NCI-H748 (cell line): ENCODE measurements around the gene CD180.

Experiments
- DNase-seq: peaks from one replicate; lab custom pipeline; 2025; ENCODE audit not compliant: unreplicated experiment; lab: John Stamatoyannopoulos, UW

CD180 gene

DNA sequence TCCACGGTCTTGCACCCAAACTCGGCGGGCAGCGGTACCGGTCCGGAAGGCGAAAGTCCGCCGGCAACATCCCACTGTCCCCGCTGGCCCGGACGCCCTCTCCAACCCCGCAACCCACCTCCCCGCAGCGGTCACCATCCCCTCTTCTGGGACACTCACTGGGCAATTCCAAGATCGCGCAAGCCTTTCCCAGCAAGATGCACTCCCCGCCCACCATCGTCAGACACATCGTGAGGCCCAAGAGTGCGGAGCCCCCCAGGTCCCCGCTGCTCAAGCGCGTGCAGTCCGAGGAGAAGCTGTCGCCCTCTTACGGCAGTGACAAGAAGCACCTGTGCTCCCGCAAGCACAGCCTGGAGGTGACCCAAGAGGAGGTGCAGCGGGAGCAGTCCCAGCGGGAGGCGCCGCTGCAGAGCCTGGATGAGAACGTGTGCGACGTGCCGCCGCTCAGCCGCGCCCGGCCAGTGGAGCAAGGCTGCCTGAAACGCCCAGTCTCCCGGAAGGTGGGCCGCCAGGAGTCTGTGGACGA is 33.3 kb downstream of the CD180 start:
- DNase-seq = no peak

DNA sequence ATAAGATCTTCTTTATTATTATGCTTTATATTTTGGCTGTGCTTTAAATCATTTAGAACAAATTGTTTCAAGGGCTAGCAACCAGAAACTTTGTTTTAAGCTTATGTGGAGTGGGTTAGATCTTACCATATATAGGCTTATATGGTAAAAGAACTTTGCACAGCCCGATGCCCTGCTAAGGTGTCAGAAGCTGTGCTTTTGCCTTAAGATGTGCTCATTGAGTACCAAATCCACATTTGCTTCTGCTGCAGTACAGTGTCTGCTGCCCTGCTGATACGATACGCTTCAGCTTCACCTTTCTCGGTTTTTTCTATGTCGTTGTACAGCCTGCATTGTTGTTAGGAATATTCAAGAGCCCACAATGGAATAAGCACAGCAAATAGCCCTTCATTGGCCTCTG is 34.8 kb downstream of the CD180 start:
- DNase-seq = no peak

DNA sequence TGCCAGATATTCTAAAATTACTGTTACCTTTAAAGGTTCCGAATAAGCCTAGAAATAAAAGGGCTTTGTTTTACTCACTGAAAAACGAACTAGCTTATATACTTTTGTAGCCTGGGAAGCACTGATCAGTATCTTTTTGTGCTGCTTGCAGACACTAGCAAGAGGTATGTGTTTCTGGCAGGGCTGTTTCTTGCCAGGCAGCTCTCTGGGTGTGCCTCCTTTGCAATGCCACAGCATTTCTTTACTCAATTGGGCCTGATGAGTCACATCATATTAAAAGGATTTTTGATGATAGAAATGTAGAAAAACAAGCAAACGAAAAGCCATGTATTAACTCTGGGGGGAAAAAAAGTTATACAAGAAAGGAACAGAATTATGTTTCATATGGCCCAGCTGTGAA is 35.6 kb downstream of the CD180 start:
- DNase-seq = no peak

DNA sequence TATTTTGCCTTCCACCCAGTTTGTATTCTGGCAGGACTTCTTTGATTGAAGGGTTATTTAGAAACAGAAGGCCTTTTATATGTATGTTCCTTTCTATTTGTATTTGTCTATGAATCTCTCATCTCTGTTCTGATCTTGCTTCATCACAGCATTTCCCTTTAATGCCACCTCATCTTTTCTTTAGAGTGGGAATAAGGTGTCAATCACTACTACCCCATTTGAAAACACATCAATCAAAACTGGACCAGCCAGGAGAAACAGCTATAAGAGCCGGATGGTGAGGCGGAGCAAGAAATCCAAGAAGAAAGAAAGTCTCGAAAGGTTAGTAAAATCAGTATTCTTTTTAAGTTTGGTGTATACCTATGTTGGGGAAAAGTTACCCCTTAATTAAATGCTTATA is 36.3 kb downstream of the CD180 start:
- DNase-seq = no peak

DNA sequence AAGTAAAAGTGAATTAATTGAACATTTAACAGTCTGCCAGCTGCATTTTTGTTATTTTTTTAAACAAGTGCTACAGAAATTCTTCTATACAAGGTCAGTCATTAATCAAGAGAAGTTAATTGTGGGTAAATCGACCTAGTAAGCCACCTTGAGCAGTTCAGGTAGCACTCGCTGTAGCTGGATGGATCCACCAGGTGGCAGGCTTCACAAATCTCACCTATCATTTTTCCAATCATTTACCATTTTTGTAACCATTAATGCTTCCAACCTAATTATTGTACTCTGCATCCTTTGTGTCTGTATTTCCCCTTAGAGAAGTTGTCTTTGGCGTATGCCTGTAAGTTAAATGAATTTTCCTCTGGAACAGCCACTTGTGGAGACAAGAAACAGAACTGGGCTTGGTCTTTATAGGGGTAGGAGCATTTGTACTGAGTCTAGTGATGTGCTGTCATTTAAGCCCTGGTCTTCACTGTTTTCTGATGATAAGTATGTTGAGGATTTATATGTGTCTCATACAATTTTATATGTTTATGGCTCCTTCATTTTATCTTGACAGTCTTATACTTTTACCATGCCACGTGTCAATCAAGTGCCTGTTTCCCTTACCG is 39.5 kb downstream of the CD180 start:
- peak; percentile 49 for DNase-seq

DNA sequence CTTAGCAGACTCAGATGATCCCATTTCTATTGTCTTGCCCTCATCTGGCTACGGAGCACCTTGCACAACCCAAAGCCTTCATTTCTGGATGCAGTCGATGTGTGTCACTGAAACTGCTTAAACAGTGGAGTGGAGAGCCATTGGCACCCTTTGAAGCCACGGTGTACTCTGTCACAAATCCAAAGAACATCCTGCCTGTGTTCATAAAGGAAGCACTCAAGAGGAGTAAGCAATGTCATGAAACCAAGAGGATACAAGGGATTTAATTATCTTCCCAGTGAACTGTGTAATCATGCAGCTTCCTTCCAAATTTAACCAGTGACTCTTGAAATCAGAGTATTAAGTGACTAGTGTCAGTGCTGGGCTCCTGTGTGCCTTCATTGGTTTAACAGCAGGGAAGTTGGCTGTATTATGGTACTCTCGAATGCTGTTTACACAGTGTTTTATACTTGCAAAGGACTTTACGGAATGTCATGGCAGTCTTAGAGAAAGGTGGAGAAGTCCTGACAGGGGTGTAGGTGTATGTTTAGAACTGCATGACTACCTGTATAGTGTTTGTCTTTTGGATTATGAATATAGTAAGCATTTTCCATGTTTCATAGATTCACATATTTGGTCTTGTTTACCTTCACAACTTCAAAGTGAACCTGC is 41.9 kb downstream of the CD180 start:
- DNase-seq = no peak

DNA sequence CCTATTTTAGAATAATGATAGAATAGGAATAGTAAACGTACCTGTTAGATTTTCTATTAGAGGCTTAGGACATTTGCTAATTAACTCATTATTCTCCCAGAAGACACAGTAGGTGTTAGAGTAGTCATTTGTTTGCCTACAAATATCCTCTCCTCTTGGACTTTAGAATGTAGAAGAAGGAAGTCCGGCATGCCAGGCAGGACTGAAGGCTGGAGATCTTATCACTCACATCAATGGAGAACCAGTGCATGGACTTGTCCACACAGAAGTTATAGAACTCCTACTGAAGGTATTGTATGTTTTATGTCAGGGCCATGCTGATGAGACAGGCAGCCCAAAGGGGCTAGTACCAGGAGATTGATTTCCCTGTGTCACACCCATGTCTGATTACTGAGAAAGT is 43.3 kb downstream of the CD180 start:
- no peak for DNase-seq

DNA sequence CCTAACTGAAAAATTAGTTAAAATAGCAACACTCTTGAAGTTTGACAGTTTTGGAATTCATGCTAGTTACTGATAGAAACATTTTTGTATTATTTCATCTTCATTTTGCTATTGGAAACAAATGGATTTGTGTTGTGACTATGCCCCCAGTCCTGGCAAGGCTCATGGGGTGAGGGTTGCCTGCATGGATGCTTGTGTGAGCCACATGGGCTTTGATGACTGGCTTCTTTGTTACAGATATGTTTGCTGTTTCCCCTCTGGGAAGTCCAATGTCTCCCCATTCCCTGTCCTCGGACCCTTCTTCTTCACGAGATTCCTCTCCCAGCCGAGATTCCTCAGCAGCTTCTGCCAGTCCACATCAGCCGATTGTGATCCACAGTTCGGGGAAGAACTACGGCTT is 44.2 kb downstream of the CD180 start:
- DNase-seq = no peak

DNA sequence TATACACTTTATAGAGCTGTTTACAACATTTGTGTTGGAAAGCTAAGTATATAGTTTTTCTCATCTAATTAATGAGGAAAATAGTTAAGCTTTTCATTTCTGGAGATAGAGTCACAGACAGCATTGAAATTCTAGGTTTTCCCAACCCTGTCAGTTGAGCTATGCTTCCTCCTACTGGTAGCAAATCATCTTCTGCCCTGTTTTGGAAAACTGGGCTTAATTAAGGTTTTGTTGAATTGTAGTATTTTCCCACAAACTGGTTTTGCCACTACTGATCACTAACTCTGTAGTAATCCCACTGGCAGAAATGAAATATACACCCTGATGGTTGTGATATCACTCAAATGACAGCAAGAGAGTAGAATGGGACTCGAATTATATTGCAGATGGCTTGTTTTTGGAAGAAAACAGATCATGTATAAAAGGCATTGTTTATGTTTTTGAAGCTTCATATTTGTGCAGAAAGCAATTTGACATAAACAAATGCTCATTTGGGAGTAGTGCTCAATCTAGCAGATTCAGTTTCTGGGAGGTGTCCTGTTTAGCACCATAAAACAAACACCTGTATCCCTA is 46.6 kb downstream of the CD180 start:
- DNase-seq = peak; percentile 25

DNA sequence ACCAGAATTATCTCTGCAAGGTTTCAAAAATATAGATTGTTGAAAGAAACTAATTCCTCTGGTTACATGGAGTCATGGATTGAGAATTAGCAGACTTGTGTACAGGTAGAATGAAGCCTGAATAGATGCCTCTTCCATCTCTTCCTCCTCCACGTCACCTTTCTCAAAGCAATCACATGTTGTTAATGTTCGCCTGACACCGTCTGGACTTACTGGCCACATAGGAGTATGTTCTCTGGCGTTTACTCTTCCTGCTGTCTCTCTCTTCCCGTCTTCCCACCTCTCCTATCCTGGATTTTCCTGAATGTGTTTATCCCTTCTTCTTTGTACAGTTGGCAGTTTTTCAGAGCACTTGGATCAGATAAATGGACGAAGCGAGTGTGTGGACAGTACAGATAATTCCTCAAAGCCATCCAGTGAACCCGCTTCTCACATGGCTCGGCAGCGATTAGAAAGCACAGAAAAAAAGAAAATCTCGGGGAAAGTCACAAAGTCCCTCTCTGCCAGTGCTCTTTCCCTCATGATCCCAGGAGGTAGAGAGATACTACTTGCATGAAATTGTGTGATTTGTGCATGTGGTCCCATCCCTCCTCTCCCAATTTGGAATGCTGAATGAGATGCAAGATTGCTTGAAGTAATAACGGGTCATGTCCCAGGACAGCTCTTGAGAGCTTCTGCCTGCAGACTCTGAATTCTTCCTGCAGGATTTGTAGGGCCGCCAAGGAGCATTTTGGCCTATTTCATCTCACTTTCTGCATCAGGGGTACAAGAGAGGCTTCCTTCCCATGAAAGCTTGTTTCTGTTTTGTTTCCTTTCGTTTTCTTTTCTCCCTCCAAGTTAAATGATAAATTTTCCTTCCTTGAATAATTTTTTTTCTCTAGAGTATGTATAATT is 47.3 kb downstream of the CD180 start:
- DNase-seq = no peak

DNA sequence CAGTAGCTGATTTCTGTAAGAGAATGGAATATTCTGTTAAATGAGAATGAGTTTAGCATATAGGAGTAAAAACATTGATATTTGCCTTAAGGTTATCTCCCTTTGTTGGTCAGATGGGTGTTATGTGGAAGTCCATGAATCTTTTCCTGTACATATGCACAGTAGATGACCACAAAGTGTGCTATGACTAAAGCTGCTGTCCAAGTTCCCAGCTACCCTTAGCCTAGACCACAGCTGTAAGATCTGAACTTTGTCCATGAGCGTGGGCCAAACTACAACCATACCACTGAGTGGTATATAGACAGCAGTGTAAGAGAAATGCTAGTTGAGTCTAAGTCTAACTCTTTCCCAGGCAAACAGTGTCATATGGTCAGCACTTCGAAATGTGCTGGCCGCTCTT is 48.8 kb downstream of the CD180 start:
- DNase-seq = no peak

DNA sequence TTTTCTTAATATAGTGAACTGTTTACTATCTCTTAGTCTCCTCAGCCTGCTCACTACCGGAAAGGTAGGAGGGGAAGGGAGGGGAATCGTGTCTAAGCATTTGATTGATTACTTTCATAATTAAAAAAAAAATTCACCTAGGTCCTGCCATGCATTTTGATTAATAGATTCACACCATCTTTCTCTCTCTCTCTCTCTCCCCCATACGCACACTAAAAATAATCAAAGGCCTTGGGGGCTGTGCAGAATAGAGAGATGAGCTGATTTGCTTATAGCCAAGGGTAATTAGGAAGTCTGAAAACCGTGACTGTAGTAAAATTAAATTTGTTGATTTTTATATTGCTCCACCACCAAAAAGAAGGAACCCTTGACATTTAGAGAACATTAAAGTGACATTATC is 49.6 kb downstream of the CD180 start:
- DNase-seq = no peak

DNA sequence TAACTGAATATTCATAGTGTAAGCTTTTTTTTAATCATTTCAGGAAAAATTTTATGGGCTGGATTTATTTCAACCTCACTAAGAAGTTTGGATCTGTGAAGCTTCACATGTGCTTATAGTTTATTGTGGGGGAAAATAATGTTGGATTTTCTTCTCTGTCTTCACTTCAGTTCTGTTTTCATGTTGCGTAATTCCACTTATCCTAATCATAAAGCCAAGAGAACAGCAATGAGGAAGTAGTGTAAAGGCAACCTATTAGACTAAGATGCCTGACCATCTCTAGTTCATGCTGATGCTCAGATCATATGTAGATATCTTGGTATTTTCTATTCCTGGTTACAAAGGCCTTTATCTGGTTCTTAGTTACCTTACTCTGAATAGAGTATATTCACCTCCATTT is 50.0 kb downstream of the CD180 start:
- DNase-seq = no peak

DNA sequence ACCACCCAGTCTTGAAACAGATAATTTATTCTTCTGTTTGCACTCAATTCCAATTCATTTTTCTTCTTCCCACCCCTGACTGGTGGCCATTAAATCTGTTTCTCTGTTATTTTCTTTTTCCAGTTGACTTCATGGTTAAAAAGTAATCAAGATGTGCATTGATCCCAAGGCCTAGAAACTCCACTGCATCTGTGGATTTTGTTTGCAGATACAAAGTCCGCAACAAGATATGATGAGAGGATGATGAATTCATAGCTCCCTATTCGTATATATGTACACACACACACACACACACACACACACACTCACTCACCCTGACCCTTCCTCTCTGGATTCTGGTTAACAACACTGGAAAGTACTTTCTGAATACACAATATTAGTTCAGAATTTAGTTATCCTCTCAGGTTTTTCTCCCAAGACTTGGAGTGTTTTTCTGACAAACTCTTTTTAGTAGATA is 52.4 kb downstream of the CD180 start:
- no peak for DNase-seq

DNA sequence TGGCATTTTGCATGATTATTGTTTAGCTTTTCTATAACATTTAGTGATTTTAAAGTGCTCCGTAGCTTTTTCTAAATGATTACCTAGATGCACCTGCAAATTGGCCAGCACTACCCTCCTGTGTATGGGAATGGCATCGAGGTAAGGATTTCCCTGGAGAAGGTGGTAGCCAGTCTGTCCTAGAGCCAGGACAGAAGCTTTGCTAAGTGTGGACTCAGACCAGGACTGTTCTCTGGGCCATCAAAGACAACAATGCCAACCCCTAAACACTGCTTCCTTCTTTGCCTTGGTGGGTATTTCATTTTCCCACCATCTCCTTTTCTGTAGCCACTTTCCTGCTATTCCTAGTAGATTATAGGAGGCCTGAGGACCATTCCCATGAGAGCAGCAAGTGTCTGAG is 53.0 kb downstream of the CD180 start:
- no peak for DNase-seq

DNA sequence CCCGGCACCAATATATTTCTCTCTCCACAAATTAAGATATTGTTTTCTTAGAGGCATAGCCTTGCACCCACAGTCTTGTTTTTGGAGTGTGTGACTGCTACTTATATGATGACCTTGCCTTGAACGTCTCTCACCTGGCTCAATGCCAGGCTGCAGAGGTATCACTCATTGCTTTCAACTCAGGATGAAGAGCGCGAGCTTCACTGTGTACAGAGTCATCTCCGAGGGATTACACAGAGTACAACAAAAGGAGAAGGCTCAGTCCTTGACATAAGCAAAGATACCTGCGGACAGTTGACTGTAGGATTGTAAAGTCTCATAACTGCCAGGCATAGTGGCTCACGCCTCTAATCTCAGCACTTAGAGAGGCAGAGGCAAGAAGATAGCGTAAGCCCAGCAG is 53.8 kb downstream of the CD180 start:
- DNase-seq = peak; percentile 84

DNA sequence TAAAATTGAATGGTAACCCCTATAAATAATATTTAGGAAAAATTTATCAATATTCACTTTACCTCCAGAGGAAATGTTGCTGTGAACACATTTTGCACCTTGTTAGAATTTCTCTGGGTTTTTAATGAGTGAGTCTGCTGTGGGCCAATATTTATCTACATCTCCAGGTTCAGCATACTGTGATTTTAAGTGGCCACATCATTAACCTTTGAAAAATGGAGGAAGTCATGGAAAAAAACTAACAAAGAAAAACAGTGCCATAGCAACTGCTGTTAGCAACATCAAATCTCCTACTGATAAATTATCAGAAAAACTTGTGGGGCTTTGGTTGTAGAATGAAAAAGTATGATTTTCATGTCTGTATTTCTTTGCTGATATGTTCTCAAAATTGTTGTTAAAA is 55.0 kb downstream of the CD180 start:
- peak; percentile 84 for DNase-seq

DNA sequence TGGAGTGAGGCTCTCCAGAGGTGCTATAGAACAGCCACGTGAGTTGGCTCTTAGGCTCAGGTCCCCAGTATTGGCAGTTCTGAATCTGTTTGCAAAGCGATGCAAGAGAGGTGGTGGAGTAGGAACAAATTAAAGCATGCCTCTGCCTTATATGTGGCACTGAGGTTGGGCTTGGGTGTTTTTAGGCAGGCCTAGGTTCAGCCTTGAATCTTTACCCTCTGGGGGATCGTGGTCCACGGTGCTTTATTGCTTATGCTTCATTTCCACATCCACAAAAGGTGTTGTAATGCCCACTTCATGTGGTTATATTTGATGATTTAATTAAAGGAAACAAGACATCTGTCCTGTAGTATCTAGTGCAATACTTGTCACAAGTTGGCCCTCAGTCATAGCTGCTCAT is 56.2 kb downstream of the CD180 start:
- no peak for DNase-seq

DNA sequence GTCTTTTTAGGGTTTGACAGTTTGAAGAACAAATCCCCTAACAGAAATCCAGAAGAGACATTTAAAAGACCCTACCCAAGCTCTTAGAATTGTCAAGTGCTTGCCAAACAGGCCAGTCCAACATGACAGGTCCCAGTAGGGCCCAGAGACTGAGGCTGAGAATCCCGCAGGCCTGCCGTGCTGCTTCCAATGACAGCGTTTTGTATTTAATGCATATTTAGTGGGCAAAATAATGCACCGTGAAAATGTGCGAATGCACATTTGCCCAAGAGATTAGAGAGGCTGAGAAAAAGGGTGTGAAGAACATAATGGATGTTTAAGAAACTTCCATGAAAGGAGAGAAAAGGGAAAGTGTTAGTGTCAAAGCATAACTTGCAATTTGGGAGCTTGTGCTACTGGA is 57.6 kb downstream of the CD180 start:
- DNase-seq = no peak

DNA sequence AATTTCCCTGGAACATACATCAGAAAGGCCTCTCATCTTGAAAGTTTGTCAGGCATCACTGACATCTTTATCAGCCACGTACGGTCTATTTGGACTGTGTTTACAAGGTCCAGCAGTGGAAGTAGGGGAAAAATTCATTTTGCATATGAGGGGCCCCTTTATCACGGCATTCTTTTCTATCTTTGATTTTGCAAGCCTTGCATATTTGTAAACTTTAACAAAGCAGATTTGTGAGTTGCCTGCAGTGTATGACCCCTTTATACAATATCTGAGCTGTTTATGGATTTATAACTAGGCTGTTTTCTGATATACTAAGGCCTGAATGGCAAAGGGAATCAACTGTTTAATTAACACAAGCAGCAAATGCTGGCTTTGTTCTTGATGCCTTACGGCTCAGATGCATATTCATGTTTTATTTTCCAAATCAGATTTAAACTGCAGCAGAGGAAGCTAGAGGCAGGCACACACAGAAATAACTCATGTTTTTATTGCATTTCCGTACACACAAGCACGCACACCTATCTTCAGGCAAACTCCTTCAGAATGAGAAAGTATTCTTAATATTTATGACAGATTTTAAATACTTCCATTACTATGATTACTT is 61.1 kb downstream of the CD180 start:
- no peak for DNase-seq

DNA sequence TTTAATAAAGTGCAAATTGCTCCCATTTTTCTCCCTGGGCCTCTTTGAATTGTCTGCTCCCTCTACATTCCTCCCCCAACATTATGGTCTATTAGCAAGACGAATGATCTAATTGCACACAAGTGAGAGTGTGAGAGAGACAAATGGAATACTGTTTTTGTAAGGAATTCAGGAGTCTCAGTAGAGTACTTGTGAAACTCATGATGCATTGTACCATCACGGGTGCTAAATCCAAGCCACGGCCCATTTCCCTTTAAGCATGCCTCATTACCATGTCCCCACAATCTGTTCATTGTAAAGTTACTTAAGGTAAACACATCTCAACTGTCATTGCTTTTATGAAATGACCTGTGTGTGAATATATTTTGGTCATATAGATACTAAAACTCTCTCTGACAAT is 62.8 kb downstream of the CD180 start:
- no peak for DNase-seq
